Activated CD4-positive, alpha-beta memory T cell treated with anti-CD3 and anti-CD28 coated beads, Interleukin-2, amount 10 ng/mL, durations not matched to agents 7 days and 5 days (primary cell): ENCODE data around the gene COA3. TPM values are rescaled to one million over a fixed set of nuclear protein-coding genes. Genes with fewer than 3 reads are reported as not detected.
A peak's percentile ranks its signal among the peaks of the same experiment; 100 is the strongest.

ENCODE experiments used
- CTCF ChIA-PET: fragments of 350-600 bp; sonication (Branson Sonifier 250); formaldehyde crosslinking; loops from one replicate; lab custom pipeline; 2021; ENCODE audit warnings: antibody characterized with exemption, inconsistent platforms; lab: Charles Lee
- POLR2A ChIA-PET: fragments of 350-600 bp; sonication (Branson Sonifier 250); formaldehyde crosslinking; loops from one replicate; lab custom pipeline; 2021; ENCODE audit warnings: antibody characterized with exemption; lab: Charles Lee
- DNase-seq: peaks from one replicate; pipeline ENCODE4 v3.0.0-alpha.2; 2020
- H3K27ac Mint-ChIP-seq: one replicate; pipeline ENCODE4 v1.8.0; 2021; ENCODE audit warnings: mild to moderate bottlenecking, mixed read lengths
- H3K27me3 Mint-ChIP-seq: one replicate; pipeline ENCODE4 v1.8.0; 2021; ENCODE audit warnings: mixed read lengths
- H3K36me3 Mint-ChIP-seq: one replicate; pipeline ENCODE4 v1.8.0; 2021; ENCODE audit warnings: low read depth, mixed read lengths
- H3K4me1 Mint-ChIP-seq: one replicate; pipeline ENCODE4 v1.8.0; 2021; ENCODE audit warnings: mixed read lengths
- H3K4me3 Mint-ChIP-seq: one replicate; pipeline ENCODE4 v1.8.0; 2021; ENCODE audit warnings: mild to moderate bottlenecking, mixed read lengths
- H3K9me3 Mint-ChIP-seq: one replicate; pipeline ENCODE4 v1.8.0; 2021; ENCODE audit warnings: mixed read lengths
- total RNA-seq, 2 experiments: library from RNA; stranded (reverse); gene quantifications; one replicate each; pipeline ENCODE4 v1.2.3, GENCODE V29; 2021

COA3 gene
- total RNA-seq, 2 experiments from 2014 or later, result 35.1 to 37.0 TPM

DNA sequence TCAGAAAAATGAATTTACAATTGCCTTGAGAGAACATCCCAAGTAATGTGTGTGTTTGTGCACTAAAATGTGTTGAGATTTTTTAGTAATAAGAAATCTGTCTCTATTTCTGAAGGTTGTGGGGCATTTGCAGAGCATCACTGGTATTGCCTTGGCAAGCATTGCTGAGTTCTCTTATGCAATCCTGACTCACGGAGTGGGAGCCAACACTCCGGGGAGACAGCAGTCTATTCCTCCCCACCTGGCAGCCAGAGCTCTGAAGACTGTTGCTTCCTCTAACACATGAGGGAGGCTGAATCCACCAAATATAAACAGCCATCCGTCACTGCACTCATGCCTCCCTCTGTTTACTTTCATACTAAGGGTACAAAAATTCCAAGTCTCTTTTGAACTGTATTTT lies 10.7 kb upstream of the COA3 start:
- CTCF ChIA-PET, result interaction anchor here (1.0 to 1.1 kb wide), 2 partner anchors 11 to 46 kb away, joined by 3 to 4 read pairs; no protein-coding TSS in a partner anchor
- Mint-ChIP-seq H3K4me1 (no peaks in the 10 kb centered on the region), H3K4me3 (no peak overlapping the region), H3K9me3 (no peaks in the 10 kb centered on the region), H3K27me3 (no peaks in the 10 kb centered on the region), H3K27ac (no peak overlapping the region), H3K36me3 (peaks cover 37% of the 10 kb centered on the region)
- POLR2A ChIA-PET, result interaction anchor here (0.7 kb wide), 1 partner anchor 15 kb away, joined by 3 read pairs; the partner anchor contains the start of gene BECN1
- DNase-seq, result no peak

DNA sequence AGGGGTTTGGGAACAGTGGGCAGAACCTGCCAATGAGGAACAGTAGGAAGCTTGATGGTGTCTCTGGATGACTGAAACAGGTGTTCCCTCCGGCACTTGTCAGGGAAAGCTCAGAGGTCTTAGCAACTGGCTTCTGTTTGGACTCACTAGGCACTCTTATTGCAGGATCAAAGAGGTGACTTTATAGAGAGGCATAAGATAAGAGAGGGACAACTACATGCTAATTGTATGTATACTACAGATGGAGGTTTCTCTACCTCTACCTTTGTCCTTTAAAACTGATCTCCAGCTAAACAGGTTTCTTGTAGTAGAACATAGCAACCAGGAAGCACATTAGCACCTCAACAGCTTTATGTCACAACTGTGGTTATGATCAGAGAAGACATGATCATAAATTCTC lies 7.7 kb upstream of the COA3 start:
- Mint-ChIP-seq H3K4me3 (no peak overlapping the region), H3K36me3 (peaks cover 20% of the 10 kb centered on the region)
- POLR2A ChIA-PET, result interaction anchor here (0.7 to 0.8 kb wide), 2 partner anchors 8 to 365 kb away, joined by 3 read pairs; partner anchors contain the start of gene NBR1

DNA sequence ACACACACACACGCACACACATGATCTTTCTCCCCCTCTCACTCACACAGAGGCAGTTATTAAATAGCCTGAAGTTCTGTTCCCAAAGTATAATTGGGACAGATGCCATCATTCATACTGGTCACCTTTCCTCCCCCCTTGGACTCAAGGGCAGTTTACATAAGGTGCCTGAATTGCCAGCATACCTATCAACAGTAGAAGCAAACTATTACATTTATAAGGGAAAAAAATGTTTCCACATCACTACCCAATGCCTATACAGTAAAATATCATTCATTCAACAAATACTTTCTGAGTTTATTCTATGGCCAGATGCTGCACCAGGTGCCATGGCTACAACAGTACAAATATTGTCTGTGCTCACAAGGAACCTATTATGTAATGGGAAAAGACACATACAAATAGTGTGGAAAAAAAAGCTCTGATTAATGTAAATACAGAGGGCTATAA lies 6.4 kb upstream of the COA3 start:
- no peak overlapping the region for H3K27ac Mint-ChIP-seq
- no peaks in the 10 kb centered on the region for H3K9me3 Mint-ChIP-seq
- H3K27me3 Mint-ChIP-seq, result peaks cover 10% of the 10 kb centered on the region
- no peak overlapping the region for H3K4me3 Mint-ChIP-seq
- no peak for DNase-seq
- CTCF ChIA-PET, result no interaction called here
- H3K36me3 Mint-ChIP-seq, result peaks cover 10% of the 10 kb centered on the region
- no peaks in the 10 kb centered on the region for H3K4me1 Mint-ChIP-seq
- POLR2A ChIA-PET, result interaction anchor here (1.0 kb wide), 1 partner anchor 19 kb away, joined by 3 read pairs; the partner anchor contains the start of gene BECN1

More for the DNA sequence above, 7.7 kb upstream of the COA3 start:
- CTCF ChIA-PET, result interaction anchor here (1.3 kb wide), 1 partner anchor 10 kb away, joined by 3 read pairs; no protein-coding TSS in a partner anchor
- H3K27ac Mint-ChIP-seq, result no peak overlapping the region
- no peaks in the 10 kb centered on the region for H3K4me1 Mint-ChIP-seq
- no peak for DNase-seq
- peaks cover 5% of the 10 kb centered on the region for H3K27me3 Mint-ChIP-seq
- no peaks in the 10 kb centered on the region for H3K9me3 Mint-ChIP-seq

DNA sequence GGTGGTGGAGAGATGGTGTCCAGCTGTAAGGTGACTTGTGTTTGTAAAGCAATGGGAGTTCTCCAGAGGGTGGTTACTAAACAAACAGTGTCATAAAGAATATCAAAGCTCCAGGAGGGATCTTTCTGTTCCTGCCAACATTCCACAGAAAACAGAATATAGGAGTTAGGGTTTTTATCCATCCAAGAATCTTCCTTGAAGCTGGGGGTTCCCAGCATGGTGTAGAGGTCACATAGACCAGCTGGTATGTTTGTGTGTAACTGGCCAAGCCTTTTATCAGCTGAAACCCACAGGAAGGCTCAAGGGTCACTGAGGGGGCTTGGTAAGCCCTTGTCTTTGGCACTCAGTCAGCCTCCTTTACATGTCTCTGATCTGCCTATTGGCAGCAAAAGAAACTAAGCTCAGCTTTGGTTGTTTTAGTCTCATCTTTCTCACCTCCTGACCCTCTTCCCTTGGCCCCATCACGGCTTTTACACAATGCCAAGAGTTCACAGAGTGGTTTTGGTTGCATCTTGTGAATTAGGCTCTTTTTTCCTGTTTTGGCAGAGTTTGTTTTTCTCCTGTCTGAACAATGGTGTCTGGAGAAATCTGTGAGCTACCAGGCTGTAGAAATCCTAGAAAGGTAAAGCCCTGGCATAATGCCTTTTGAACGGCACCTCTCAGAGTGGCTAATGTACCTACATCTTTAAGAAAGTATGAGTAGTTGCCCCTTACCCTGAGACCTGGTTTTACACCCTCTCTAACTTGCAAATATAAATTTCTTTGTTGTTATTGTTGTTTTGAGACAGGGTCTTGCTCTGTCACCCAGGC lies 4.8 kb upstream of the COA3 start:
- Mint-ChIP-seq H3K27ac (no peak overlapping the region), H3K9me3 (no peaks in the 10 kb centered on the region), H3K4me3 (no peak overlapping the region), H3K4me1 (peaks cover 6% of the 10 kb centered on the region), H3K27me3 (peaks cover 10% of the 10 kb centered on the region), H3K36me3 (peaks cover 2% of the 10 kb centered on the region)
- ChIA-PET POLR2A (interaction anchor here (1.8 kb wide), 1 partner anchor 30 kb away, joined by 7 read pairs; the partner anchor contains the start of gene VPS25), CTCF (interaction anchor here (1.1 kb wide), 1 partner anchor 21 kb away, joined by 4 read pairs; the partner anchor contains the start of gene BECN1)
- DNase-seq, result no peak

DNA sequence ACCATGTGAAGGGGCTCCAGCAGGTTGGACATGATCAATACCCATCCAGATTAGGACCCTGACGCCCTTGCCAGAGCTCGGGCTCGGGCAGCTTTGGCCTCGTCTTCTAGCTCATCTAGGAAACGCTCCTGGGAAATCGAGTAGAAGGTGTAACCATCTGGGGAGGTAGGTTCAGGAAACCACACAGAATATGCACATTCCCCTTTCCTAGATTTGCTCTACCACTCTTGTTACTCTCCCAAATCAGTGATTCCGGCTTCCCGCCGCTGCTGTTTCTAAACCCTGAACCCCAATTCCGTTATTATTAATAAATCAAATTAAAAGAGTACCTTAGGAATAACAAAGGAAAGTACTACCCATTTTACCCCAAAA lies 507 bp downstream of the COA3 start:
- ChIA-PET CTCF (interaction anchor here (0.7 to 1.3 kb wide), 4 partner anchors 24 to 200 kb away, joined by 3 to 5 read pairs (median 4); partner anchors contain the start of genes BECN1, RPL27 and VPS25), POLR2A (interaction anchor here (0.7 to 2.5 kb wide), 5 partner anchors 11 to 326 kb away, joined by 3 to 9 read pairs (median 3); partner anchors contain the start of genes BECN1, BRCA1 and VPS25)
- H3K4me1 Mint-ChIP-seq, result peaks cover 24% of the 10 kb centered on the region
- H3K4me3 Mint-ChIP-seq, result peak overlapping the region; percentile 91
- no peaks in the 10 kb centered on the region for H3K9me3 Mint-ChIP-seq
- H3K27ac Mint-ChIP-seq, result no peak overlapping the region
- peaks cover 9% of the 10 kb centered on the region for H3K36me3 Mint-ChIP-seq
- no peak for DNase-seq
- peaks cover 10% of the 10 kb centered on the region for H3K27me3 Mint-ChIP-seq

DNA sequence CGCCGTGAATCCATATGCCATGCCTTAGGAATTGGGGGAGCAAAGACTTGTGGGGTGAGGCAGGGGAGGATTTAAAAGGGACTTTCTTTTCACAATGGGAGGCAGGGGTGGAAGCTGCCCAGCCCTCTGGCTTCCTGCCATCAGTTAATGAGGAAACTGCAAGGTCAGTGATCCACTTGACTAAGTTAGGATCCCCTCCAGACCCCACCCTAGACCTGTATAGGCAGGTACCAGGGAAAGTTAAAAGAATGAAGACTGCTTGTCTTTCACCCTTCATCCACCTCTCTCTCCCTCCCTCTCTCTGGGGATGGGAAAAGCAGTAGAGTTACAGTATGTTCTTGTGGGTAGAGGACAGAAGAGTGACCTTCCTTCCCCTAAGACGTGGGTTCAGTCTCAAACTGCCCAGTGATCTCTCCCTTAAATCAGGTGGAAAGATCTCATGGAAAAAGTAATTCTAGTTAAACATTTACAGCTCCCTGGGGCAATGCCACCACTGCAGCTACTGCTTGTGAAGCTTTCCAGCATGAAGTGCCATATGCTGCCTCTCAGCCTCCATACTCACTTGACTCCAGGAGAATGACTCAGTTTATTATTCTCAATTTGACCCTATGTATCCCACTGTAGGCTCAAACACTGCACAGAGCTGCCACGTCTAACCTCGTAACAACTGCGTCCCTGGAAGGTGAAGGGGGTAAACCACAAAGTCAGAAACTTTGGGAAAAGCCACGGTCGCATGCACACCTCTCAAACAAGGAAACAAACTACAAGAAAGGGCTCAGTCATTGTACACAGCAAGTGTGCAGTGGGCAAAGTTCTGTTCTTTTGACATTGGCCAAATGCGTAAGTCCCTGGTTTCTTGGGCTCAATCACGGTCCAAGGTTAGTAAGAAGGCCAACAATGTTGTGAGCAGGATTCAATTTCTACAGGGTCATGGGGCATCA lies 1.2 kb downstream of the COA3 start:
- POLR2A ChIA-PET, result interaction anchor here (1.1 to 2.5 kb wide), 4 partner anchors 11 to 327 kb away, joined by 3 to 9 read pairs (median 4); partner anchors contain the start of genes BECN1 and BRCA1
- Mint-ChIP-seq H3K27ac (no peak overlapping the region), H3K4me3 (peak overlapping the region; percentile 91), H3K36me3 (peaks cover 9% of the 10 kb centered on the region), H3K4me1 (peaks cover 24% of the 10 kb centered on the region), H3K9me3 (no peaks in the 10 kb centered on the region), H3K27me3 (peaks cover 10% of the 10 kb centered on the region)
- CTCF ChIA-PET, result interaction anchor here (1.3 kb wide), 1 partner anchor 25 kb away, joined by 5 read pairs; no protein-coding TSS in a partner anchor
- no peak for DNase-seq

DNA sequence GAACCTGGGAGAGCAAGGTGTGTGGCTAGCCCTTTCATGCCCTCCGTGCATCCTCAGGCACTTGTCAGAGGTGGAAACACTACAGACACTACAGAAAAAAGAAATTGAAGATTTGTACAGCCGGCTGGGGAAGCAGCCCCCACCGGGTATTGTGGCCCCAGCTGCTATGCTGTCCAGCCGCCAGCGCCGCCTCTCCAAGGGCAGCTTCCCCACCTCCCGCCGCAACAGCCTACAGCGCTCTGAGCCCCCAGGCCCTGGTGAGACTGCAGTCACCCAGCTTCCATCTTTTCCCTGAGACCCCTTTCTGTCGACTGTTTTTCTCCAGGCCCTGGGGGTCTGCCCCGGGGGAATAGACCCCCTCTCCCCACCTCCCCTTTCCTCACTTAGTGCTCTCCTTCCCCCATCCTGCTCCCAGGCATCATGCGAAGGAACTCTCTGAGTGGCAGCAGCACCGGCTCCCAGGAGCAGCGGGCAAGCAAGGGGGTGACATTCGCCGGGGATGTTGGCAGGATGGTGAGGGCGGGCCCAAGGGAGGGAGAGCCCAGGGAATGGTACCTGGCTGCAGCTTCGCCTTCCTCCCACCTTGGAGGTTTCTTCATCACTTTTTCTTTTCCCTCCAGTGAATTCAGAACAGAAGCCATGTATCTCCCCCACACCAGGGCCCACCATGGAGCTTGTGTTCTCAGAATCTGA lies 2.3 kb downstream of the COA3 start:
- H3K9me3 Mint-ChIP-seq, result no peaks in the 10 kb centered on the region
- H3K27me3 Mint-ChIP-seq, result peaks cover 5% of the 10 kb centered on the region
- DNase-seq, result no peak
- peaks cover 24% of the 10 kb centered on the region for H3K4me1 Mint-ChIP-seq
- peaks cover 9% of the 10 kb centered on the region for H3K36me3 Mint-ChIP-seq
- CTCF ChIA-PET, result no interaction called here
- H3K4me3 Mint-ChIP-seq, result no peak overlapping the region
- POLR2A ChIA-PET, result no interaction called here
- H3K27ac Mint-ChIP-seq, result no peak overlapping the region

DNA sequence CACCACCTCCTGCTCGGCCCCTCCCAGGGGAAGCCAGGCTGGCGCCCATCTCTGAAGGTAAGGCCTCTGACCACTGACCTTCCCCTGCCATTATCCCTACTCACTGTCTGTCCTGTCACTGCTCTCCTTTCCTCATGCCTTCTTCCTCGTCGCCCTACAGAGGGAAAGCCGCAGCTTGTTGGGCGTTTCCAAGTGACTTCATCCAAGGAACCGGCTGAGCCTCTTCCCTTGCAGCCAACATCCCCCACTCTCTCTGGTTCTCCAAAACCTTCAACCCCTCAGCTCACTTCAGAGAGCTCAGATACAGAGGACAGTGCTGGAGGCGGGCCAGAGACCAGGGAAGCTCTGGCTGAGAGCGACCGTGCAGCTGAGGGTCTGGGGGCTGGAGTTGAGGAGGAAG lies 3.0 kb downstream of the COA3 start:
- H3K4me1 Mint-ChIP-seq, result peaks cover 24% of the 10 kb centered on the region
- peaks cover 9% of the 10 kb centered on the region for H3K36me3 Mint-ChIP-seq
- DNase-seq, result no peak
- no peak overlapping the region for H3K27ac Mint-ChIP-seq
- POLR2A ChIA-PET, result no interaction called here
- CTCF ChIA-PET, result no interaction called here
- H3K9me3 Mint-ChIP-seq, result no peaks in the 10 kb centered on the region
- H3K27me3 Mint-ChIP-seq, result peaks cover 8% of the 10 kb centered on the region
- H3K4me3 Mint-ChIP-seq, result no peak overlapping the region

DNA sequence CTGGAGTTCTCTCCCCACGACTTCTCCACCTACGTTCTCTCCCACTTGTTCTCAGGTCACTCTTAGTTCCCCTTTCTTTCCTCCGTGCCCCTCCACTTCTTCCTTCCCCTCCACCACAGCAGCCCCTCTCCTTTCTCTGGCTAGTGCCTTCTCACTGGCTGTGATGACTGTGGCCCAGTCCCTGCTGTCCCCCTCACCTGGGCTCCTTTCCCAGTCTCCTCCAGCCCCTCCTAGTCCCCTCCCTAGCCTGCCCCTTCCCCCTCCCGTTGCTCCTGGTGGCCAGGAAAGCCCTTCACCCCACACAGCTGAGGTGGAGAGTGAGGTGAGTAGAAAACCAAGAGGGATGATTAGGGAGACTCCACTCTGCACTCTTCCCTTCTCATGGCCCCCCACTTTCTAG lies 3.4 kb downstream of the COA3 start:
- H3K4me3 Mint-ChIP-seq, result no peak overlapping the region
- no peak for DNase-seq
- no peaks in the 10 kb centered on the region for H3K9me3 Mint-ChIP-seq
- POLR2A ChIA-PET, result no interaction called here
- no peak overlapping the region for H3K27ac Mint-ChIP-seq
- H3K36me3 Mint-ChIP-seq, result peaks cover 9% of the 10 kb centered on the region
- H3K4me1 Mint-ChIP-seq, result peaks cover 24% of the 10 kb centered on the region
- H3K27me3 Mint-ChIP-seq, result peaks cover 10% of the 10 kb centered on the region
- CTCF ChIA-PET, result no interaction called here

DNA sequence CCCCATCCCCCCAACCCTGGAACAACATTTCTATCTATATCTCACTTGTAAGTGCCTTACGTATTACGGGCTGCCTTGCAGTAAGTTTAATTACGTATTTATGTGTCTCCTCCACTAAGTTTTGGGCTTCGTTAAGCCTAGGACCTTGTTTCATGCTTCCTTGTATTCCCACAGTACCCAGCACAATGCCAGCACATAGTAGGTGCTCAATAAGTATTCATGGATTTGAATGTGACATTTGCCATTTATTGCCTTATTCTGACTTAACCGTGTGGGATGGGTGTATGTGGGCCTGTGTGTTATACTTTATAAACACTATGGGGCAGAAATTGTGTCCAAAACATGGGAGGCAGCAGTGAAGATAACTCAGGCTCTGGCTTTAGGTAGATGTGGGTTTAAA lies 6.0 kb downstream of the COA3 start:
- no peaks in the 10 kb centered on the region for H3K9me3 Mint-ChIP-seq
- CTCF ChIA-PET, result interaction anchor here (0.7 to 1.2 kb wide), 2 partner anchors 32 to 602 kb away, joined by 3 read pairs; partner anchors contain the start of gene BECN1
- peaks cover 21% of the 10 kb centered on the region for H3K27me3 Mint-ChIP-seq
- H3K4me3 Mint-ChIP-seq, result no peak overlapping the region
- no peak for DNase-seq
- peaks cover 6% of the 10 kb centered on the region for H3K36me3 Mint-ChIP-seq
- no peak overlapping the region for H3K27ac Mint-ChIP-seq
- POLR2A ChIA-PET, result interaction anchor here (1.0 kb wide), 1 partner anchor 70 kb away, joined by 3 read pairs; no protein-coding TSS in a partner anchor
- peaks cover 13% of the 10 kb centered on the region for H3K4me1 Mint-ChIP-seq

DNA sequence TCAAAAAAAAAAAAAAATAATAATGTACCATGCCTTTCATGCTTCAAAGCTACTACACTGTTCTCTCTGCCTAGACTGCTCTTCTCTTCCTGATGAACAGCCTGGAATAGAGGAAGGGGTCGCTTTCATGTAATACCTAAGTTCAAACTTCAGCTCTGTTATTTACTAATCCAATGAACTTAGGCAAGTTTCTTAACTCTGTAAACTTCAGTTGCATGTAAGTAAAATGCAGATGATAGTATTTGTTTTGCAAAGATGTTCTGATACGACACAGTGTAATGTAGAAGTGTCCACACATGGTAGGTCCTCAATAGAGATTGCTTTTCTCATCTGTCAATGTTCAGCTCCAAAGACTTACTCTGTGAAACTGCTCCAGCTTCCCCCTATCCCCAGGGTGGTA lies 6.6 kb downstream of the COA3 start:
- no peak for DNase-seq
- ChIA-PET CTCF (interaction anchor here (0.7 to 1.2 kb wide), 2 partner anchors 25 to 32 kb away, joined by 3 read pairs; partner anchors contain the start of gene BECN1), POLR2A (interaction anchor here (1.0 kb wide), 2 partner anchors 32 to 69 kb away, joined by 3 read pairs; partner anchors contain the start of gene BECN1)
- Mint-ChIP-seq H3K4me1 (peaks cover 8% of the 10 kb centered on the region), H3K4me3 (no peak overlapping the region), H3K27me3 (peaks cover 27% of the 10 kb centered on the region), H3K36me3 (peaks cover 6% of the 10 kb centered on the region), H3K9me3 (no peaks in the 10 kb centered on the region), H3K27ac (no peak overlapping the region)
